WTC11 (cell line): ENCODE results near the gene ID4. TPM values are rescaled to one million over a fixed set of nuclear protein-coding genes. Genes with fewer than 3 reads are reported as not detected.

Experiments used
- ATAC-seq: fragments of 200-7000 bp; cut with Tn5 transposase; 2 replicates; pipeline ENCODE4 v1.10.0; 2021; ENCODE audit warnings: mild to moderate bottlenecking, moderate library complexity
- CTCF ChIA-PET: fragments of 300-600 bp; sonication (Branson Sonifier 250); formaldehyde crosslinking; loops from one replicate; lab custom pipeline; 2021; ENCODE audit warnings: antibody characterized with exemption; lab: Charles Lee
- POLR2A ChIA-PET: fragments of 350-600 bp; sonication (Branson Sonifier 250); formaldehyde crosslinking; loops from one replicate; lab custom pipeline; 2021; ENCODE audit warnings: antibody characterized with exemption; lab: Charles Lee
- DNase-seq: peaks from one replicate; pipeline ENCODE4 v3.0.0; 2021; ENCODE audit warnings: low spot score
- H3K27ac Mint-ChIP-seq: 2 replicates; pipeline ENCODE4 v1.8.0; 2021; ENCODE audit warnings: mixed read lengths
- H3K27me3 Mint-ChIP-seq: 2 replicates; pipeline ENCODE4 v1.8.0; 2021; ENCODE audit warnings: low read depth, mild to moderate bottlenecking, moderate library complexity, mixed read lengths
- H3K36me3 Mint-ChIP-seq: 2 replicates; pipeline ENCODE4 v1.8.0; 2021; ENCODE audit warnings: mixed read lengths
- H3K4me1 Mint-ChIP-seq: 2 replicates; pipeline ENCODE4 v1.8.0; 2022; ENCODE audit warnings: mixed read lengths
- H3K4me3 Mint-ChIP-seq: 2 replicates; pipeline ENCODE4 v1.8.0; 2021; ENCODE audit warnings: mild to moderate bottlenecking, moderate library complexity, mixed read lengths
- H3K9me3 Mint-ChIP-seq: 2 replicates; pipeline ENCODE4 v1.8.0; 2021; ENCODE audit warnings: mixed read lengths
- ATF3 ChIP-seq: sonication (generic); formaldehyde crosslinking; conservative IDR thresholded peaks from 2 replicates; pipeline ENCODE4 v1.8.1; 2022; ENCODE audit warnings: mild to moderate bottlenecking, missing genetic modification reagents
- ATF6 ChIP-seq: sonication (generic); formaldehyde crosslinking; IDR thresholded peaks from 2 replicates; pipeline ENCODE4 v1.8.1; 2023; ENCODE audit warnings: mild to moderate bottlenecking, missing genetic modification reagents
- CBFB ChIP-seq: sonication (generic); formaldehyde crosslinking; IDR thresholded peaks from 2 replicates; pipeline ENCODE4 v1.8.1; 2022; ENCODE audit warnings: mild to moderate bottlenecking, low read depth, missing genetic modification reagents
- E2F4 ChIP-seq: sonication (generic); formaldehyde crosslinking; IDR thresholded peaks from 2 replicates; pipeline ENCODE4 v1.8.1; 2022; ENCODE audit warnings: low read depth, mild to moderate bottlenecking, moderate library complexity, missing genetic modification reagents, borderline replicate concordance
- FOXK1 ChIP-seq: sonication (generic); formaldehyde crosslinking; IDR thresholded peaks from 2 replicates; pipeline ENCODE4 v1.8.0; 2022; ENCODE audit warnings: mild to moderate bottlenecking, moderate library complexity, missing genetic modification reagents
- GTF2I ChIP-seq: fragments of 250-450 bp; sonication (Bioruptor Pico); conservative IDR thresholded peaks from 2 replicates; pipeline ENCODE4 v1.4.0; 2021; ENCODE audit warnings: mild to moderate bottlenecking
- JAZF1 ChIP-seq: fragments of 250-450 bp; sonication (Bioruptor Pico); IDR thresholded peaks from 2 replicates; pipeline ENCODE4 v1.9.0; 2021; ENCODE audit warnings: moderate library complexity, mild to moderate bottlenecking, inconsistent platforms
- MYBL2 ChIP-seq: sonication (generic); formaldehyde crosslinking; IDR thresholded peaks from 2 replicates; pipeline ENCODE4 v1.8.1; 2023; ENCODE audit warnings: mild to moderate bottlenecking, moderate library complexity, missing genetic modification reagents
- NFE2L1 ChIP-seq: sonication (generic); formaldehyde crosslinking; IDR thresholded peaks from 2 replicates; pipeline ENCODE4 v1.8.1; 2023; ENCODE audit warnings: missing genetic modification reagents
- SP1 ChIP-seq: sonication (generic); formaldehyde crosslinking; conservative IDR thresholded peaks from 2 replicates; pipeline ENCODE4 v1.8.1; 2022; ENCODE audit warnings: missing genetic modification reagents
- STAT6 ChIP-seq: sonication (generic); formaldehyde crosslinking; conservative IDR thresholded peaks from 2 replicates; pipeline ENCODE4 v1.8.1; 2023; ENCODE audit warnings: mild to moderate bottlenecking, low read depth, missing genetic modification reagents, moderate library complexity
- TEAD4 ChIP-seq: sonication (generic); formaldehyde crosslinking; IDR thresholded peaks from 2 replicates; pipeline ENCODE4 v1.8.0; 2022; ENCODE audit warnings: mild to moderate bottlenecking, missing genetic modification reagents
- USF2 ChIP-seq: sonication (generic); formaldehyde crosslinking; IDR thresholded peaks from 2 replicates; pipeline ENCODE4 v1.8.1; 2023; ENCODE audit warnings: mild to moderate bottlenecking, missing genetic modification reagents, moderate library complexity
- total RNA-seq: library from RNA; stranded (reverse); gene quantifications from 3 replicates; pipeline ENCODE4 v1.2.3, GENCODE V29; 2021

ID4 gene
- total RNA-seq, 1 experiment from 2014 or later = 4.5 TPM

DNA sequence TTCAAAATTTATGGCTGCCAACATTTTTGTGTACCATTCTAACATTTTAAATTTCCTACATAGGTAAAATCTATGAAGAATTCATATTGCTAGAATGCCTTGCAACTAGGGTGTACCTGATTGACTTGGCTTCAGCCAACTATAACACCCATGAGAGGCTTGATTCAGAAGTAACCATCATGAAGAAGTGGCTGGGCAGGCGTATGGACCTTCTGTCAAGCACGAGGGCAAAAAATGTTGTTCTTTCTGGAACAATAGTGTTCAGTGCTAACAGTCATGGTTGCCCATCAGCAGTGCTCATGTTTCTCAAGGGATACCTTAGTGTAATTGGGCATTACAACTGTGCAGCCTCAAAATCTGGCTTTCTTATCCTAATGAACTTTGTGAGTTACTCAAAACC, 42.9 kb downstream of the ID4 start:
- ATAC-seq (no peak), DNase-seq (no peak)
- Mint-ChIP-seq H3K27me3 (no peaks in the 10 kb centered on the region), H3K9me3 (no peaks in the 10 kb centered on the region), H3K4me3 (no peak overlapping the region), H3K27ac (no peak overlapping the region), H3K4me1 (no peaks in the 10 kb centered on the region)
- CTCF ChIA-PET = no interaction called here
- POLR2A ChIA-PET = no interaction called here
- no peak for TF ChIP-seq MYBL2
- no peak for TF ChIP-seq JAZF1 (CRISPR knock-in tag)
- no peak for TF ChIP-seq ATF3 (CRISPR knock-in tag)
- TF ChIP-seq, all 79 proteins: peak for 0
- no peaks in the 10 kb centered on the region for H3K36me3 Mint-ChIP-seq

DNA sequence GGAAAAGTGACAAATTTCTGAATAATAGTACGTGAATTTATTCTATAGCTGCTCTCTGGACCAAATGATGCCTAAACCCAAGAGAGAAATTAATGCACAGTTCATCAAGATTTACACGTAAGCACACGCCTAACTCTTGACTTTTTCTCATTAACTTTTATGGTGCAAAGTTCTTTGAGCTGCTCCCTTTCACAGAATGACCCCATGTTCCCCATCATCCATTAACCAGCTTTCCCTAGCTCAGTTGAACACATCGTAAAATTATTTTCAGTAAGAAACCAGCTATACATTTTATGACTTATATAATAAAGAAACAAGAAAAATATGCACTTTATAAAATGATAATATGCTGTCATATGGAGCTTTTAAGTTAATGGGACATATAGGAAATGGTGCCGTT, 54.3 kb downstream of the ID4 start:
- H3K36me3 Mint-ChIP-seq = no peaks in the 10 kb centered on the region
- ATAC-seq = no peak

More for the DNA sequence above, 54.3 kb downstream of the ID4 start:
- H3K4me3 Mint-ChIP-seq = no peak overlapping the region
- peaks cover 22% of the 10 kb centered on the region for H3K9me3 Mint-ChIP-seq
- ChIA-PET CTCF (no interaction called here), POLR2A (no interaction called here)
- TF ChIP-seq JAZF1 (CRISPR knock-in tag) (no peak), GTF2I (no peak), ATF6 (no peak), SP1 (no peak), NFE2L1 (CRISPR knock-in tag) (no peak), STAT6 (CRISPR knock-in tag) (no peak), TEAD4 (no peak), E2F4 (CRISPR knock-in tag) (no peak), FOXK1 (CRISPR knock-in tag) (no peak), USF2 (CRISPR knock-in tag) (no peak), CBFB (CRISPR knock-in tag) (no peak)
- no peak for DNase-seq
- H3K4me1 Mint-ChIP-seq = peaks cover 2% of the 10 kb centered on the region; the same call in 1 of the 2 replicates
- H3K27ac Mint-ChIP-seq = no peak overlapping the region
- H3K27me3 Mint-ChIP-seq = no peaks in the 10 kb centered on the region
